HG03439 (cell line): ENCODE measurements around the gene CFAP221.

Experiments used
- ATAC-seq: cut with Tn5 transposase; IDR thresholded peaks from one replicate; pipeline ENCODE4 v1.9.1; 2021; ENCODE audit warnings: mild to moderate bottlenecking, moderate library complexity; ENCODE audit not compliant: unreplicated experiment

CFAP221 gene

DNA sequence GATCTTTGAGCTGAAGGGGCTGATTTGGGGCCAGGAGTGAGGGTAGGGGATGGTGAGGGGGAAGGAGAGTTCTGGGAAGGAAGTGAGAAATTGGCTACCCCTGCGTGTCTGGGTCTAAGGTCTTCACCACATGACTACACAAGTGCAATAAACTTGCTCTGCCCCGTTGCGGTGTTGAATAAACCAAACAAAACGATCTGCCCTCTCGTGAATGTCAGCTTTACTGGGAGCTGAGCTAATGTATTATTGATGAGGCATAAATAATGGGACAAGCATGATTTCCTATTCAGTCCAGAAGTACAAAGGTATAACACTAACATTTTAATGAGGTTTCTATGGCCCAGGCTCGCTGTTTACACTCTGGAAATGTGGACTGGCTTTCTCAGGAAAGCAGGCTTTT is 8.0 kb upstream of the CFAP221 start:
- no peak for ATAC-seq

DNA sequence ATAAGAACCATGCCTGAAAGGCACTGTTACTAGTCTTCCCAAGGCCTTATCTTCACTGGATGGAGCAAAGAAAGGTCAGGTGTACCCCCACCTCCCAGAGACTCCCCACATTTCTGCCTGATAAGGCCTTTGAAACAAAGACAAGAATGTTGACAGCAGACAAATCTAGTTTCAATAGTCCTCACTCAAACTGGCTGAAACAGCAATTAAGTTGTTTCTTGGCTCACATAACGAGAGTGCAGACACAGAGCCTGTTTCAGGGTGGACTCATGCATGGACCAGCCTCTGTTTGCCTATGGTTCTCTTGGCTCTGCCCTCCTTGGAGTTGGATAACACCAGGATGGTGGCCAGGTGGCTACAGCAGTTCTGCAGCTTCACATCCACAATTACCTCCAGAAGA is 7.5 kb upstream of the CFAP221 start:
- ATAC-seq: no peak

- no peak for ATAC-seq
These were observed 6.5 kb upstream of the CFAP221 start for GRCh38 chr2:119537792-119538191.

DNA sequence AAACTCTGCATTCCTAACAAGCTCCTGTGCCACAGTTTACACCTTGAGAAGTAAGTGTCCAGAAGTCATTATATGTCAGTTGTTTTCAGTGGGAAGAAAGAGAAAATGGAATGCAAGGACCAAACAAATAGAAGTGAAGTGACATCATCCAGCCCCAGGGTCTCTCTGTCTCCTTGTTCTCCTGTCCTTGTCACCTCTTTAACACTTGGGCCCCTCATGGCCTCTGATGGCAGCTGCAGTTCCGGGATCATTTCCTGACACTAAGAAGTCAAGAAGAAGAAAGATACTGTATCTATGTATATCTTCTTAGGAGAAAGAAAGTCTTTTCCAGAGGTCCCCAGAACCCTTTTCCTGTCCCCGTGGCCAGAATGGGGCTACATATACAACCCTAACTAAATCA is 2.8 kb upstream of the CFAP221 start:
- no peak for ATAC-seq

- ATAC-seq: no peak
These were observed 758 bp downstream of the CFAP221 start for GRCh38 chr2:119544939-119545475.

- ATAC-seq: no peak
These were observed 1.7 kb downstream of the CFAP221 start for GRCh38 chr2:119545754-119546446.

DNA sequence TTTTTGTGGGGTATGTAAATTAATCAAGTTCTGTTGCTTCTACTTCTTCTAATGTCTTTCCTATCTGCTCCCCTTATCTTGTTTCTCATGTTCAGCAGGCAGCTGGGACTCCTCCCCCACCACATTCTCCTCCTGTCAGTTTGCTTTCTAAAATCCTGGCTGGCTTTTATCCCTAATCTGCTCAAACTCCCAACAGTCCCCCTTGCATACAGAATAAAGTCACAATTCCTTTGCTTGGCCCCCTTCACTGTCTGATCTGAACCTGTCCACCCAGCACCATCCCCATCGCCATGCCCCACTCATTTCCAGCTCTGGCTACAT is 2.2 kb downstream of the CFAP221 start:
- ATAC-seq: no peak

DNA sequence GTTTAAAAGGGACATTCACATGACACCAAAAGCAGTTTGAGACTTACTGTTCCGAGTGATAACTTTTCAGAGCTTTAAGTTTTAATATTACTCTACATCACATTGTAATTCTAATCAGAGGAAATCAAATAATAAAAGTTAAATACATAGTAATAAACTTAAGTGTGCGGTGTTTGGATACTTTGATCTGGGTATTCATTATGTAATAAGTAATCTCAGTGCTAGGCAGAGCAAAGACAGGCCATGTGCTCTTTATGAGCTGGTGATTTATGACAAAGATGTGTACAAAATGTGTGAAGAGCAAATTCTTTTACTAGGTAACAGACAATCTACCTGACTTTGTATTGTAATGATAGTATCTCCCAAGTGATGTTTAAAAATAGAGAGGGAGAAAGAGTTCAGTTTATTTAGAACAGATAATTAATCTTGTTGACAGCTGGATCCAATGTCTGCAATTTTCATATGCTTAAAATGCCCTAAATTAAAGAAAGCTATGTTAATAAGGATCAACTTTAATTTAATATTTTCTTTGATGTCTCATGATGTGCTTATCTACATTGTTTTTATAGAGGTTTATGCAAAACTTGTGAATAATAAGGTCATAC is 4.4 kb downstream of the CFAP221 start:
- no peak for ATAC-seq

- no peak for ATAC-seq
These were observed 5.0 kb downstream of the CFAP221 start for GRCh38 chr2:119549241-119549640.

GRCh38 chr2:119550346-119550745 is 6.1 kb downstream of the CFAP221 start:
- ATAC-seq: no peak

DNA sequence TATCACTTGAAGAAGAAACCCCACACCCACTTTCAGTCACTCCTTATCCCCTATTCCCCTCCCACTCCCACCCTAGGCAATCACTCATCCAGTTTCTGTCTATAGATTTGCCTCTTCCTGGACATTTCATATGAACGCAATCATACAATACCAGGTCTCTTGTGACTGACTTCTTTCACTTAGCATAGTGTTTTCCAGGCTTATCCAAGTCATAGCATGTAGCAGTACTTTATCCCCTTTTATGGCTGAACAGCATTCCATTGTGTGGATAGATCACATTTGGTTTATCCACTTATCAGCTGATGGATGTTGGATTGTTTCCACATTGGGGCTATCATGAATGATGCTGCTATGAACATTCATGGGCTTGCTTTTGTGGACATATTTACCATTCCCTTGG is 6.6 kb downstream of the CFAP221 start:
- no peak for ATAC-seq

DNA sequence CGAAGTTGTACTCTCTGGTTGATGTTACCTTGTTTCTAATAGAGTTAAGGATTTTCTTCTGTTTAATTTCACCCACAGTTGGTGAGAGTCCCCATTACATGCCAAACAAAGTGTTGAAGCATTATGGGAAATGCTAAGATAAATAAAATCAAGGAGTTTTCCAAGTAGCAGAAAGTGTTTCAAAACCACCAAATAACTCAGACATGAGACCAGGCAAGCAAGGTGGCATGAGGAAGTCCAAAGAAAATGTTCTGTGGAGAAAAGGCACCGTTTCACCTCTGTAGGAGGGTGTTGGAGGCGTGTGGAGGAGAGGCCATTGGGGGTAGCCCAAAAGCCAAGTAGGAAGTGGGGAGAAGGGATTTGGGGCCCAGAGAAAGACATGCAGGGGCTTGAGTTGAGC is 8.7 kb downstream of the CFAP221 start:
- ATAC-seq: no peak

- no peak for ATAC-seq
These were observed 9.6 kb downstream of the CFAP221 start for GRCh38 chr2:119553687-119554344.

DNA sequence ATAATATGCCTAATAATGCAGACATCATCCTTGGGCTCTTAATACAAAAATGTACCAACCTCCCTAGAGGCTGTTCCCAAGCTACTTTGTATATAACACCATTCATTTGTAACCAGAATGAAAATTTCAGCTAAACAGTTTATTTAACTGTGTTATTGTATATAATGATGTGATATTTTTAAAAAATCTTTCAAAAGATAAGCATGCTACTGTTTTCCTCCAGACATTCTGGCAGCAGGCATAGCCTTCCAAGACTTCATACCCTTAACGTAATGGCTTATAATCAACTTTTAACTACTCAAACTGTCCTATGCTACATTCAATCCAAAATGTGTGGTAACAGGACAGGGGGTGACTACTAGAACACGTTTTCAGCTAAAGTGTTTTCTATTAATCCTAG is 21.2 kb downstream of the CFAP221 start:
- no peak for ATAC-seq

DNA sequence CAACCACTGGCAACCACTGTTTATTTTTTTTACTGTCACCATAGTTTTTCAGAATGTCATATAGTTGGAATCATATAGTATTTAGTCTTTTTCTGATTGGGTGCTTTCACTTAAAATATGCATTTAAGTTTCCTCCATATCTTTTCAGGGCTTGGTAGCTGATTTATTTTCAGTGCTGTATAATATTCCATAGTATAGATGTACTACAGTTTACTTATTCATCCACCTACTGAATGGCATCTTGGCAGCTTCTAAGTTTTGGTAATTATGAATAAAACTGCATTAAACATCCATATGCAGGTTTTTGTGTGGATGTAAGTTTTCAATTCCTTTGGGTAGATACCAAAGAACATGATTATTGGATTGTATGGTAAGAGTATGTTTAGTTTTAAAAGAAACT is 23.0 kb downstream of the CFAP221 start:
- ATAC-seq: no peak

DNA sequence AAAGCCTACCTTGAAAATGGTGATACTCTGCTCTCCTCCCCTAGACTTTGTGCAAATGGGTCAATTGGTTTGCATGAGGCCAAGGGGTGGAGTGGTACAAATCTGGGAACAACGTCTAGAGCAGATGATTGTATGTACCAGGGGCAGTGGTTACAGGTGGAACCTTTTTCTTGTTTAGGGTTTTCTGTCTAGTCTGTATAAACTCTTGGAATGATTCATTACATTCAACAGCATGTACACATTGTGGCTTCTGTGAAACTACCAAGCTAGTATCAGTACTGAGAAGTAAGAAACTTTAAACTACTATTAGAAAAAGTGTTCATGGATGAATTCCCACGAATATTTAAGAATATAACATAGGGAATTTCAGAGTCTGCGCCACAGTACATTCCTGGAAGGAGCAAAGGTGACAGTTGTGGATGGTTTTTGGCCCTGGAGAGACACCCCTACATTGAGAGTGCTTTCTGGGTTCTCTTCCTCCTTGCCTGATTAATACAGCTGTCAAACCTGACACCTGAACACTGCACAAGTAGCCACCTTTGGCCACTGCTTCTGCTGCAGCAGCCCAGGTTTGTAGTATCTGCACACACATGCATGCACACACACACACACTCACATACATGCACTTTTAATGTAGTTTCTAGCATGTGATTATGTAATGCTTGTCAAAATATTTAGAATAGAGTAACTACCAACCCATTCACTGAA is 30.0 kb downstream of the CFAP221 start:
- peak; percentile 99 for ATAC-seq

GRCh38 chr2:119574864-119575263 is 30.6 kb downstream of the CFAP221 start:
- ATAC-seq: no peak

DNA sequence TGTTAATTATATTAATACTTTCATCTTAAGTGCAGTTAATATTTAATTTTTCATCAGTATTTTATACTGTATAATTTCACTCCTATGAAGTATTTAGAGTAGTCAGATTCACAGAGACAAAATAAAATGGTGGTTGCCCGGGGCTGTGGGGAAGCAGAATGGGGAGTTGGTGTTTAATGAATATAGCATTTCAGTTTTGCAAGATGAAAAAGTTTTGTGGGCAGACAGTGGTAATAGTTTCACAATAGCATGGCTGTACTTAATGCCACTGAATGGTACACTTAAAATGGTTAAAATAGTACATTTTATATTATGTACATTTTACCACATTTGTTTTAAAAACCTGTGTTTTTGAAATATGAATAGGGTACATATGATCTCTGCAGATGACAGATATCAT is 31.2 kb downstream of the CFAP221 start:
- no peak for ATAC-seq

DNA sequence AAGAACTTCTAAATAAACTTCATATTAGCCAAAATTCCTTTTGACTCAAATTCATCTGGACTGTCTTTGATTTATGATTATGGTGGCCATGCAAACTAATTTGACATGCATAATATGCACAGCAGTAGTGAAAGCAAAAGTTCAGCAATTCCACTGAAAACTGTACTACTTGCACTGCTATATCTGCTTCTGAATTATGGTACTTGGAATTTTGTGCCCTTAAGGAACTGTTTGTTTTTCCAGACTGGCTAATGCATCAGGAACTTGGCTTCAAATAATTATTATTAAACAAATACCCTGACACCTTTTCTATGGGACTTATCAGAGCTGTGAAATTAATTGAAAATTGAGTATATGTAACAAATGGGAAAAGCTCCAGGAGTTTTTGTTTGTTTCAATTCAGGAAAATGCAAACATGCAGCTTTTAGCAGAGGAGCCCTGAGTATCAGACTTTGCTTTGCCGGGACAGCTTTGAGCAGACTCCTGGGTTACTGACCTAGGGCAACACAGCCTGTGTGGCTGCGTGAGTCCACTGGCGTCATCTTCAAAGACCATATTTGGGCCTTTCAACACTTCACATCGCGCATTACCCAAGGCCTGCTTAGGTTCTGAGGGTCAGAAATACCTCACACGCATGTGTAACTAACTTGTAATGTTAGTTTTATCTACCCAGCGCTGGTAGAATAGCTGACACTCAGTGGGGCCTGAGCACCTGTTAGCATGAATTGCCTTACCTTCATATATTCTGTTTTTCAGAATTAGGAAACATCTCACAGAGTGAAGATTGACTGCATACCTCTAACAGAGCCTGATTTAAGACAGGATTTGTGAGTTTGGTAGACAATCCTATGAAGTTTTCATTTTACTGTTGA is 35.4 kb downstream of the CFAP221 start:
- no peak for ATAC-seq

DNA sequence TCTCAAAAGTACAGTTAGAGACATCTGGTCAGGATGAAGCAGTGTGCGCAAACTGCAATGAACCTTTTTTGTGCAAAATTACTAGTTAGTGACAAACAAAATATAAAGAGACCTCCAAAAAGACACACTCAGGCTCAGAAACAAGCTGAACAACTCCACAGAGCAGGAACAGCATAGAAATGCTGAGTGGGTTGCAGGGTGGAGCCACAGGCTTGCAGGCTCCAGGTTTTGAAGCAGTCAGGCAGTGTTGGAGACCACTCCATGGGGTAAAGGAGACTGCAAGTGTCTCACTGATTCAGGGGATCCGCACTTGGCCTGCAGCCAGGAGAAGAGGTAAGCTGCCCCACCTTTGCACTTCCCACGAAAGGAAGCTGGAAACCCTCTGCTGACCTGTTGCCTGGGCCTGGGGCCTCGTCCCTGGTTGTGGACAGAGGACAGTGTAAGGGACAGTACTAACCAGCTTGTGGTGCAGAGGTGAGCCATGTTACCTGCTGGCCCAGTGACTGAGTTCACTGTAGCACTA is 36.4 kb downstream of the CFAP221 start:
- ATAC-seq: no peak
